PFSK-1 (cell line): ENCODE results near the gene GEN1.

Source experiments
- FOXP2 ChIP-seq: optimal IDR thresholded peaks from 2 replicates; pipeline ENCODE3; 2011; ENCODE audit warnings: borderline replicate concordance, control low read depth, inconsistent platforms; ENCODE audit not compliant: insufficient read depth; ENCODE audit errors: extremely low read length, extremely low read depth
- POLR2AphosphoS5 ChIP-seq: IDR thresholded peaks from 2 replicates; pipeline ENCODE4 v1.6.1; 2012; ENCODE audit warnings: low read depth, mild to moderate bottlenecking, control low read depth, low read length, moderate library complexity
- SIN3A ChIP-seq: IDR thresholded peaks from 2 replicates; pipeline ENCODE4 v1.6.1; 2012; ENCODE audit warnings: mild to moderate bottlenecking, low read length, moderate library complexity, borderline replicate concordance; ENCODE audit not compliant: insufficient read depth
- TAF1 ChIP-seq: IDR thresholded peaks from 2 replicates; pipeline ENCODE4 v1.6.1; 2012; ENCODE audit warnings: low read length, control low read depth, borderline replicate concordance; ENCODE audit not compliant: insufficient read depth
- TF ChIP-seq, protein P1 (sequence below), 2 experiments: IDR thresholded peaks; 2 replicates each; pipeline versions ENCODE4 v1.6.1 to v1.8.0; 2011 to 2012; ENCODE audit warnings: low read depth in 2 of 2, low read length in 2 of 2, control low read depth in 1 of 2, inconsistent platforms in 1 of 2, mild to moderate bottlenecking in 1 of 2, moderate library complexity in 1 of 2; ENCODE audit not compliant: insufficient read depth in 1 of 2

GEN1 gene

DNA sequence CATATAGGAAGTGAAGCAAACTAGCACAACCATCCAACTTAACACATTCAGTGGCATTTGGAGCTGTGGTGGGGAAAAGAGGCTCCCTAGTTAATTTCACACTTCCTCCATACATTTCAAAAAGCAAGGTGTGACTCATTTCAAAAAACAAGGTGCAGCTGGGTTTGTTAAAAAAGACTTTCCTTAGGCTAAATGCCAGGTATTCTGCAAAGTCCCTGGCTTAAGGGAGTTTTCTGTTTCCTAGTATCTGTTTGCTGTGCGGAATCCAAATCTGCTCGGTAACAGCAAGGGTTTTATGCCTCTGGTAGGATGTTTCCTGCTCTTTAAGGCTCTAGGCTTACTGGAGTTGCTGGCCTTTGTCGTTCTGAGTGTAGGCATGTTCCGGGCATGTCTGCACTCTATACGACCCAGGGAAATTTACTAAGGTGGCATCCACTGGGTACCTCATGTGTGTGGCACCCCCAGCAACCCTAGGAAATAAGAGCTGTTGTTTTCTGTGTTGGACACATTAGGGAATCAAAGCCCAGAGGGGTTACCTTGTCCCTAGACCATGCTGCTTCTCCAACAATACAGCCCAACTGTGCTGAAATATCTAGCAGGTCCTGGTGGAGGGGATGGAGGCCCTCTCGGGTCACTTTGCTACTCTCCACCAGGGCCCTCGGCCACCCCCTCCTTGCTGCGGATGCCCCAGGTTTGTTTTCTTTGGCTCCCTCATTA lies 61.7 kb downstream of the GEN1 start:
- TF ChIP-seq POLR2AphosphoS5 = no peak
- TF ChIP-seq TAF1 = no peak

DNA sequence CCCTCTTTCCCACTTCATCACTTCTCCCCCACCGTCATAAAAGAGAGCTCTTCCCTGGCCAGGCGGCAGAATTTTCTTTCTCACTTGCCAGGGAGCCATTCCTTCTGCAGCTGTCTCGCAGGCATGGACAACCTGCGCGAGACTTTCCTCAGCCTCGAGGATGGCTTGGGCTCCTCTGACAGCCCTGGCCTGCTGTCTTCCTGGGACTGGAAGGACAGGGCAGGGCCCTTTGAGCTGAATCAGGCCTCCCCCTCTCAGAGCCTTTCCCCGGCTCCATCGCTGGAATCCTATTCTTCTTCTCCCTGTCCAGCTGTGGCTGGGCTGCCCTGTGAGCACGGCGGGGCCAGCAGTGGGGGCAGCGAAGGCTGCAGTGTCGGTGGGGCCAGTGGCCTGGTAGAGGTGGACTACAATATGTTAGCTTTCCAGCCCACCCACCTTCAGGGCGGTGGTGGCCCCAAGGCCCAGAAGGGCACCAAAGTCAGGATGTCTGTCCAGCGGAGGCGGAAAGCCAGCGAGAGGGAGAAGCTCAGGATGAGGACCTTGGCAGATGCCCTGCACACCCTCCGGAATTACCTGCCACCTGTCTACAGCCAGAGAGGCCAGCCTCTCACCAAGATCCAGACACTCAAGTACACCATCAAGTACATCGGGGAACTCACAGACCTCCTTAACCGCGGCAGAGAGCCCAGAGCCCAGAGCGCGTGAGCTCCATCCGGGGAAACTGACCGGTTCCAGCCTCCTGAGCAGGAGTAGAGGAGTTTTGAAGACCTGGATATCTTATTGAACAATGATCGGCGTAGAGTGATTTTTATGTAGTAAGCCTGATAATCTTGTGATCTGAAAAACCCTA lies 62.7 kb downstream of the GEN1 start, which contains the start of gene MSGN1:
TSS of gene MSGN1 (plus strand) at position 65 of the 850 bp plus-strand sequence. CDS start at position 124, 59 bp downstream.
- TF ChIP-seq, protein P1, sequence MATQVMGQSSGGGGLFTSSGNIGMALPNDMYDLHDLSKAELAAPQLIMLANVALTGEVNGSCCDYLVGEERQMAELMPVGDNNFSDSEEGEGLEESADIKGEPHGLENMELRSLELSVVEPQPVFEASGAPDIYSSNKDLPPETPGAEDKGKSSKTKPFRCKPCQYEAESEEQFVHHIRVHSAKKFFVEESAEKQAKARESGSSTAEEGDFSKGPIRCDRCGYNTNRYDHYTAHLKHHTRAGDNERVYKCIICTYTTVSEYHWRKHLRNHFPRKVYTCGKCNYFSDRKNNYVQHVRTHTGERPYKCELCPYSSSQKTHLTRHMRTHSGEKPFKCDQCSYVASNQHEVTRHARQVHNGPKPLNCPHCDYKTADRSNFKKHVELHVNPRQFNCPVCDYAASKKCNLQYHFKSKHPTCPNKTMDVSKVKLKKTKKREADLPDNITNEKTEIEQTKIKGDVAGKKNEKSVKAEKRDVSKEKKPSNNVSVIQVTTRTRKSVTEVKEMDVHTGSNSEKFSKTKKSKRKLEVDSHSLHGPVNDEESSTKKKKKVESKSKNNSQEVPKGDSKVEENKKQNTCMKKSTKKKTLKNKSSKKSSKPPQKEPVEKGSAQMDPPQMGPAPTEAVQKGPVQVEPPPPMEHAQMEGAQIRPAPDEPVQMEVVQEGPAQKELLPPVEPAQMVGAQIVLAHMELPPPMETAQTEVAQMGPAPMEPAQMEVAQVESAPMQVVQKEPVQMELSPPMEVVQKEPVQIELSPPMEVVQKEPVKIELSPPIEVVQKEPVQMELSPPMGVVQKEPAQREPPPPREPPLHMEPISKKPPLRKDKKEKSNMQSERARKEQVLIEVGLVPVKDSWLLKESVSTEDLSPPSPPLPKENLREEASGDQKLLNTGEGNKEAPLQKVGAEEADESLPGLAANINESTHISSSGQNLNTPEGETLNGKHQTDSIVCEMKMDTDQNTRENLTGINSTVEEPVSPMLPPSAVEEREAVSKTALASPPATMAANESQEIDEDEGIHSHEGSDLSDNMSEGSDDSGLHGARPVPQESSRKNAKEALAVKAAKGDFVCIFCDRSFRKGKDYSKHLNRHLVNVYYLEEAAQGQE (IDR thresholded peaks at IDR 0.05; ENCODE audit: insufficient read depth in 1 of 2, low read depth in 2 of 2, low read length in 2 of 2) = no peak

DNA sequence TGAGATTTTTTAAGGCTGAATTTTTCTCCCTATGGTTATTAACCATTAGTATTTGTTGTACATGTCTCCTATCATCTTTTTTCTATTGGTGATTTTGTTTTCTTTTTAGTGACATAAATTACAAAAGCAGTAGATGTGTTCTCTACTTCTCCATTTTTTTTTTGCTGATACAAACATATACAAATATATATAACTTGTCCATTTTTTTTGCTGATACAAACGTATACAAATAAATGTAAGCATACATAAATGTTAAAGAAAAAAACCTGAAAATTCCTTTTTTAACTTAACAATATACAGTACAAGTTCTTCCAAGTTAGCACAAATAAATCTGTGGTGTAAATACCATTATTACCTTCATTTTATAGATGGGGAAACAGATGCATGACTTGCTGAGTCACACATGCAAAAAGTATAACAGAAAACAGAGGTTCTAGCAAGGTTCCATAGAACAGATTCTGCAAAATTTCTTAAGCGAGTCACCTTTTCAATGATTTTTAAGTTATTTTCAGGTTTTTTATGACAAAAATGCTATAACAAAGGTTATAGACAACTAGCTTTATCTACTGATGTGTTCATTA lies 64.4 kb downstream of the GEN1 start:
- no peak for TF ChIP-seq SIN3A
- no peak for TF ChIP-seq TAF1
- TF ChIP-seq, protein P1 (IDR thresholded peaks at IDR 0.05; ENCODE audit: insufficient read depth in 1 of 2, low read depth in 2 of 2, low read length in 2 of 2) = no peak
- TF ChIP-seq FOXP2 = no peak
- no peak for TF ChIP-seq POLR2AphosphoS5

DNA sequence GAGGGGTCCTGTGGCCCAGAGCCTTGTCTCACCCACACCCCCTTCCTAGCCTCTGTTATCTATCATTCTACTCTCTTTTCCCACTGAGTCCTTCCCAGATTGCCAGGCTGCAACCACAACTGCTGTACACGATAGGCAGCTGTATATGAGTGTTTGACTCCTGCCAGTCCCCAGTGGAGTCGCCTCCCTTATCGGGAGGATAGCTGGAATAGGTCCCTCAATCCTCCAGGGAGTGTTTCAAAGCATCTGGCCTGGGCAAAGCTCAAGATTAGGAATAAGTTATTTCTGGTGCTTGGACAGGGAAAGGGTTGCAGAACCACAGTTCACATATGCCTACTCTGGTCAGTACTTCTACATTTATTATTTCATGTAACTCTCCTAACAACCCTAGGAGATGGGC lies 67.1 kb downstream of the GEN1 start:
- TF ChIP-seq SIN3A (no peak), POLR2AphosphoS5 (no peak), FOXP2 (no peak), TAF1 (no peak)
- TF ChIP-seq, protein P1 (IDR thresholded peaks at IDR 0.05; ENCODE audit: insufficient read depth in 1 of 2, low read depth in 2 of 2, low read length in 2 of 2) = no peak

DNA sequence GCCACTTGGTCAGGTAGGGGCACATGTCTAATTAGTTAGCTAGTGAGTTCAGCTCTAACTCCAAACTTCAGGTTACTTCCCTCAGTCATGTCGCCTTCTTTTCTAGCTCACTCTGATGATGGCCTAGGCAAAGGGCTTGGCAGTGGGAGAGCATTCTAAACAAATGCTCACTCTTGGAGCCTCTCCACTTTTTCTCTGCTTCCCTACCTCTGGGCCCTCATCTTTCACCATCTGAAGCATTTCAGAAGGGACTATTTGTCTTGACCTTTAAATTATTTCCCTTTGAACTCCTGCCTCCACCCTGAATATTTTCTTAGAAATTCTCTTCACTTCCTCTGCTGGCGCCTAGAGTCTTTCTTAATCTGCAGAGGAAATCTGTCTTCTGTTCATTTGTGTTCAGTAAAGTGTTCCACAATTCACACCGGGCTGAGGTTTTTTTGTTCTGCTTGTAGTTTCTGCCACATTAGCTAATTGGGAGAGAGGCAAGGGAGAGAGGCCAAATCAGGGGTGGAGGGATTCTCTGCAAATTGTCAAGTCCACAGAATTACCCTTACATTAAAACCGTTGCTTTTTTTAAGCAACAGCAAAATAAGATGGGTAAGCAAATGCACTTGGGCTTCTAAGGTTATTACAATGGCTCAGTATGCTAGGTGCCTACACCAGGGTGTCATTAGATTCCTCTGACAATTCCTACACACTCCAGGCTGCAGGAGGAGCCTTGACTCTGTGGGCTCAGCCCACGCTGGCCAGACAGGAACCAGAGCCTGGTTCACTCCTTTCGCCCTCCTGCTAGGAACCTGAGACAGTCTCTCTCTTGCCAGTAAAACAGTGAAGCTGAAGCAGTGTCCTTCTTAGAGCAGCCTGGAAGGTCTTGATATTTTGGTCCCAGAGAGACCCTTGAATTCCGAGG lies 67.9 kb downstream of the GEN1 start:
- TF ChIP-seq, protein P1 (IDR thresholded peaks at IDR 0.05; ENCODE audit: insufficient read depth in 1 of 2, low read depth in 2 of 2, low read length in 2 of 2) = no peak
- TF ChIP-seq SIN3A (no peak), FOXP2 (no peak), POLR2AphosphoS5 (no peak), TAF1 (no peak)
